Dendritic cell treated with granulocyte-macrophage colony-stimulating factor and Interleukin-4, amounts not matched to agents 40 ng/mL and 50 ng/mL, for 4 days (primary cell): ENCODE results near the gene EIF4G3.
"Not testable (repeated sequence)": the region's sequence is repeated elsewhere in the genome, so short reads cannot be mapped to it uniquely, and the experiment has no call there.

ENCODE experiments used
- H3K27ac Mint-ChIP-seq: one replicate; pipeline ENCODE4 v1.8.0; 2022; ENCODE audit warnings: mild to moderate bottlenecking, mixed read lengths
- H3K27me3 Mint-ChIP-seq: one replicate; pipeline ENCODE4 v1.8.0; 2022; ENCODE audit warnings: mild to moderate bottlenecking, mixed read lengths
- H3K36me3 Mint-ChIP-seq: one replicate; pipeline ENCODE4 v1.8.0; 2022; ENCODE audit warnings: low read depth, mixed read lengths
- H3K4me1 Mint-ChIP-seq: one replicate; pipeline ENCODE4 v1.8.0; 2022; ENCODE audit warnings: low read depth, mixed read lengths
- H3K4me3 Mint-ChIP-seq: one replicate; pipeline ENCODE4 v1.8.0; 2022; ENCODE audit warnings: mild to moderate bottlenecking, moderate library complexity, mixed read lengths
- H3K9me3 Mint-ChIP-seq: one replicate; pipeline ENCODE4 v1.8.0; 2022; ENCODE audit warnings: mixed read lengths
- intact Hi-C: fragments of 100-400 bp; cut with micrococcal nuclease; formaldehyde crosslinking; loops from one replicate; pipeline ENCODE4 v1.15.0; 2022

Gene EIF4G3

DNA sequence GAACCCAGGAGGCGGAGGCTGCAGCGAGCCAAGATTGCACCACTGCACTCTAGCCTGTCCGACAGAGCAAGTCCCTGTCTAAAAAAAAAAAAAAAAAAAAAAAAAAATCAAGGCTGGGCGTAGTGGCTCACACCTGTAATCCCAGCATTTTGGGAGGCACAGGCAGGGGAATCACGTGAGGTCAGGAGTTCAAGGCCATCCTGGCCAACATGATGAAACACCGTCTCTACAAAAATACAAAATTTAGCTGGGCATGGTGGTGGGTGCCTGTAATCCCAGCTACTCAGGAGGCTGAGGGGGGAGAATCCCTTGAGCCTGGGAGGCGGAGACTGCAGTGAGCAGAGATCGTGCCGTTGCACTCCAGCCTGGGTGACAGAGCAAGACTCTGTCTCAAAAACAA is 387.1 kb downstream of the EIF4G3 start:
- H3K9me3 Mint-ChIP-seq, intact Hi-C loops, H3K27me3 Mint-ChIP-seq: not testable (repeated sequence)

DNA sequence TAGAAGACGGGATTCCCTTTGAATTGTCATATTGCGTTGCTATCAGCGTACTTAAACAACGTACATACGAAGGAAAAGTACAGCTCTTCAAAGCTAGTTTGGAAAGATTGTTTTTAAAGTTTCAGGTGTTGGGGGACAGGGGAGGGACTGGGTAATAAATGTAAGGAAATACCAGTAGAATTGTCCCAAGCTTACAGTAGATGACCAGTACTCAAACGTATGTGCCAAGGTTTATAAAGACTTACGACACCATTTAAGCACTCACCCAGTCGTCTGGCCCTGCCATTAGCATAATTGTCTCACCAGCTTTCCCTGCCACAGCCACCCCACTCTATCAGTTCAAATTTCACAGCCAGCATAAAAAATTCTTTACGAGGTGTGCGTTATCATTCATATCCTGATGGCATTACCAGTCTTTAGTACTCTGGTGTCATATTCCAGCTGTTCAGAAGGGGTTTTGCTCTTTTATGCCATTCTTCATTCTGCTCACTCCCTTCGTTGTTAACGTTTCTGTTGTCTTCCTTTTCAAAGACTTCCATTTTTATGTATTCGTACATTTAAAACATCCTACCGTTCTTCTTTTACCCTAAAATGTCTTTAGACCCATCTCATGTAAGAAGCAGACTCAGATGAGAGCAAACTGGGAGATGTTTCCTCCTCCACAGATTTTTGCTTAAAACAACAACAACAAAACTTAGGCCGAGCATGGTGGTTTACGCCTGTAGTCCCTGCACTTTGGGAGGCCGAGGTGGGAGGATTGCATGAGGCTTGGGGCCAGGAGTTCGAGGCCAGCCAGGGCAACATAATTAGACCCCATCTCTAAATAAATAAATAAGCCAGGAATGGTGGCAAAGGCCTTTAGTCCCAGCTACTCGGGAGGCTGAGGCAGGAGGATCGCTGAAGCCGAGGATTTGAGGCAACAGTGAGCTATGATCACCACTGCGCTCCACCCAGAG is 388.6 kb downstream of the EIF4G3 start:
- peaks cover 25% of the 10 kb centered on the region for H3K4me1 Mint-ChIP-seq
- peaks cover 14% of the 10 kb centered on the region for H3K36me3 Mint-ChIP-seq

More for the DNA sequence above, 387.1 kb downstream of the EIF4G3 start:
- H3K4me3 Mint-ChIP-seq, H3K27ac Mint-ChIP-seq: not testable (repeated sequence)
- H3K4me1 Mint-ChIP-seq, result peaks cover 21% of the 10 kb centered on the region
- peaks cover 14% of the 10 kb centered on the region for H3K36me3 Mint-ChIP-seq

DNA sequence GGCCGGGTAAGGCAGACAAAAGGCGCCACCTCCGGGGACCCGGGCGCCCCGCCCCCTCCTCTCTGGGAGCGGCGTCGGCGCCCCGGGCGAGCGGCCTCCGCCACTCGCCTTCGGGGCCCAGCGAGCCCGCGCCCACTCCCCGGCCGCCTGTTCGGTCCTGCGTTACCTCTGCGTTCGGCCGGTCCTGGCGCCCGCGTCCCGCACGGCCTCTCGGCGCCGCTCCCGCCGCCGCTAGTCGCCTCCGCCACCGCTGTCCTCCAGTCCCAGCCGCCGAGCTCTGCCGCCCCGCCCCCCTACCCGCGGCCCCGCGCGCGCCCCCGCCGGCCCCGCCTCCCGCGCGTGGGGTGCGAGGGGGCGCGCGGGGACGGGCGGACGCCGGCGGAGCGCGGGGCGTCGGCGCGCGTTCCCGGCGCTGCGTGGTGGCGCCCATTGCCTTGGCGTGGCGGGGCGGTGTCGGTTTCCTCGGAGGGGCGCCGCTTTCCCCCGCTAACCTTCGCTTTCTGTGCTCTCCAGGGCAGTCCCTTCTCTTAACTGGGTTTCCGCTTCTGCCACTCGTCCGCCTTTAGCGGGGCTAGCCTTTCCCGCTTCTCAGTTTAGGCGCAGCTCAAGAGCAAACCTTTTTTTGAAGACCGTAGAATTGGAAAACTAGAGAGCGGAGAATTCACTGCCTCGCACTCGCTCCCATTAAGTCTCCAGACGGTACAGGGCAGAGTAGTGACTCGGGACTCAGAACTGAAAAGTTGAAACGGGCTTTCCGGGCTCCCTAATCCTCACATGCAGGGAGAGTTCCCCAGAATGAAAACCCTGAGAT is 389.5 kb downstream of the EIF4G3 start, which contains the start of gene HP1BP3:
HP1BP3 (minus strand) TSS at position 279 of the 811 bp plus-strand sequence. CDS start 6,867 bp downstream, outside the sequence.
- Mint-ChIP-seq H3K4me1 (peaks cover 28% of the 10 kb centered on the region), H3K9me3 (no peaks in the 10 kb centered on the region), H3K36me3 (peaks cover 14% of the 10 kb centered on the region), H3K27ac (peak within 1 kb of the TSS; percentile 96), H3K4me3 (peak within 1 kb of the TSS; percentile 100), H3K27me3 (no peaks in the 10 kb centered on the region)
- intact Hi-C loops, result no loop called here

More for the DNA sequence above, 388.6 kb downstream of the EIF4G3 start:
- no peaks in the 10 kb centered on the region for H3K9me3 Mint-ChIP-seq
- no peaks in the 10 kb centered on the region for H3K27me3 Mint-ChIP-seq
- intact Hi-C loops, result no loop called here
- peak overlapping the region; percentile 96 for H3K27ac Mint-ChIP-seq
- H3K4me3 Mint-ChIP-seq, result peak overlapping the region; percentile 100

DNA sequence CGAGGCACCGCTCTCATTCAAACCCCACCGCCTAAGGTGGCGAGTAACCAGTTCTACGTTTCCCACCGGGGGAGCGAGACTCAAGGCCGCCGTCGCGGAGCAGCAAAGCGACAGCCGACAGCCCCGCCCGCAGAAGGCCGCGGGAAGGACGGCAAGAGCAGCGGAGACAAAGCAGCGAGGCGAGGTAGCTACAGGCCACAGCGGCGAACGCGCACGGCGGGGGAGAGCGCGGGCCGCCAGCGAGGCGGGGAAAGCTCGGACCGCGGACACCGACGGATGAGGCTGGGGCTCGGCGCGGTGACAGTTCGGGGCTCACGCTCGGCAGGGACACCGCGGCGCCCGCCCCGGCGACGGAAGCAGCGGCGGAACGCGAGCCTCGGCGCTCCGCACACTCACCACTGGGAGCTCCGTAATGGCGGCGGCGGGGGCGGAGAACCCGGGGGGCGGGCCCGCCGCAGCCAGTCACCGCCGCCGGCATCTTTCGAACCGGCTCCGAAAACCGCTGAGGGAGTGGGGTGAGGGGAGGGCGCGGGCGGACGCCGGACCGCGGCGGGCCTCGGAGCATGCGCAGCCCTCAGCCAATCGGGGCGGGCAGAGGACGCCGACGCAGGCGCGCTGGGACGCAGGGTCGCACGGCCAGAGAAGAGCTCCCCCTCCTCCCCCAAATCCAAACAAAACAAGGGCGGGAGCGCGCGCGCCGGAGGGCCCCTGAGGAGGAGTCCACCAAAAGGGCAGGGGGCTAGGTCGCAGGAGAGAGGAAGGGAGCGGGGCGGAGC is 390.3 kb downstream of the EIF4G3 start:
- no peaks in the 10 kb centered on the region for H3K9me3 Mint-ChIP-seq
- peak overlapping the region; percentile 100 for H3K4me3 Mint-ChIP-seq
- peaks cover 31% of the 10 kb centered on the region for H3K4me1 Mint-ChIP-seq
- intact Hi-C loops, result no loop called here
- peak overlapping the region; percentile 96 for H3K27ac Mint-ChIP-seq
- H3K27me3 Mint-ChIP-seq, result no peaks in the 10 kb centered on the region
- peaks cover 14% of the 10 kb centered on the region for H3K36me3 Mint-ChIP-seq

DNA sequence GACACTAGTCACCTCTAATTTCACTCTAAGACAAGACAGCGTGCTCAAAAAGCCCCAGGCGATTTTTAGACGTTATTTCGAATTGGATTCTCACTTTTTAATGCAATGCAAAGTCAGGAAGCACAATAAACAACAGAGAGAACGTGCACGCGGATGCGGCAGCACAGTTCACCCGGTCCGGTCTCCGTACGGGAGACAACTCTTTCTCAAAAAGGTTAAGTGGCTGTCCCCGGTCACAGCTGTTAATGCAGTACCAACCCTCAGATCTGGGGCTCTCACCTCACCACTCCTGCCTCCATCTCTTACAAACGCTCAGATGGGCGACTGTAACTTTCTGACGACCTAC is 390.8 kb downstream of the EIF4G3 start:
- Mint-ChIP-seq H3K4me1 (peaks cover 36% of the 10 kb centered on the region), H3K27me3 (no peaks in the 10 kb centered on the region), H3K27ac (peak overlapping the region; percentile 96), H3K36me3 (peaks cover 14% of the 10 kb centered on the region), H3K4me3 (peak overlapping the region; percentile 100), H3K9me3 (no peaks in the 10 kb centered on the region)
- intact Hi-C loops, result no loop called here

DNA sequence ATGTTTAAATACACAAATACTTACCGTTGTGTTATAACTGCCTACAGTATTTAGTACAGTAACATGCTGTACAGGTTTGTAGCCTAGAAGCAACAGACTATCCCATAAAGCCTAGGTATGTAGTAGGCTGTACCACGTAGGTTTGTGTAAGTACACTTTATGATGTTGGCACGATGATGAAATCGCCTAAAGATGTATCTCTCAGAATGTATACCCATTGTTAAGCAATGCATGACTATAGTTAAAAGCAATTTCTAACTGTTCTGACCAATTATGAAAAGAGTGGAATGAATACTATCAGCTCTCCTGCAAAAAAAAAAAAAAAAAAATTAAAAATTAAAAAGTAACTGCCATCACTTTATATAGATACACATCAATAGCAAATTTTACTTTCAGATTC is 401.0 kb downstream of the EIF4G3 start:
- Mint-ChIP-seq H3K4me3 (no peak overlapping the region), H3K9me3 (no peaks in the 10 kb centered on the region), H3K27me3 (no peaks in the 10 kb centered on the region), H3K36me3 (peaks cover 75% of the 10 kb centered on the region), H3K4me1 (peaks cover 8% of the 10 kb centered on the region), H3K27ac (no peak overlapping the region)
- intact Hi-C loops, result no loop called here

DNA sequence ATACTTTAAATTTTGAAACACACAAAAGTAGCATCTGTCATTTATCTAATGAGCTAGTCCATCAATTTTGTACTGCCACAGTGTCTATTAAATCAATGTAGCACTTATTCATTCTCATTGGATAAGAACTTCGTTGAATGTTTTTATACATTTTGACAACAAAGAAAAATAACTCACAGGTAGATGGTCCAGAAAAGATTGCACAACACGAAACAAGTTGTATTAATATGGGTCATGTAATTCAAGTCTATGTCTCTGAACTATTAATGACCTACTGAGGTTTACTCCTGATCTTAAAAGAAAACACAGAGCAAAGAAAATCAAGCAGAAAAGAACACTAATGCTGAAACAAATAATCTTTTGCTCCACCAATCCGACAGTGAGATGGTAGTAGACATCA is 404.9 kb downstream of the EIF4G3 start:
- H3K27me3 Mint-ChIP-seq, result no peaks in the 10 kb centered on the region
- H3K27ac Mint-ChIP-seq, result no peak overlapping the region
- no peak overlapping the region for H3K4me3 Mint-ChIP-seq
- peaks cover 92% of the 10 kb centered on the region for H3K36me3 Mint-ChIP-seq
- intact Hi-C loops, result no loop called here
- no peaks in the 10 kb centered on the region for H3K4me1 Mint-ChIP-seq
- H3K9me3 Mint-ChIP-seq, result no peaks in the 10 kb centered on the region

DNA sequence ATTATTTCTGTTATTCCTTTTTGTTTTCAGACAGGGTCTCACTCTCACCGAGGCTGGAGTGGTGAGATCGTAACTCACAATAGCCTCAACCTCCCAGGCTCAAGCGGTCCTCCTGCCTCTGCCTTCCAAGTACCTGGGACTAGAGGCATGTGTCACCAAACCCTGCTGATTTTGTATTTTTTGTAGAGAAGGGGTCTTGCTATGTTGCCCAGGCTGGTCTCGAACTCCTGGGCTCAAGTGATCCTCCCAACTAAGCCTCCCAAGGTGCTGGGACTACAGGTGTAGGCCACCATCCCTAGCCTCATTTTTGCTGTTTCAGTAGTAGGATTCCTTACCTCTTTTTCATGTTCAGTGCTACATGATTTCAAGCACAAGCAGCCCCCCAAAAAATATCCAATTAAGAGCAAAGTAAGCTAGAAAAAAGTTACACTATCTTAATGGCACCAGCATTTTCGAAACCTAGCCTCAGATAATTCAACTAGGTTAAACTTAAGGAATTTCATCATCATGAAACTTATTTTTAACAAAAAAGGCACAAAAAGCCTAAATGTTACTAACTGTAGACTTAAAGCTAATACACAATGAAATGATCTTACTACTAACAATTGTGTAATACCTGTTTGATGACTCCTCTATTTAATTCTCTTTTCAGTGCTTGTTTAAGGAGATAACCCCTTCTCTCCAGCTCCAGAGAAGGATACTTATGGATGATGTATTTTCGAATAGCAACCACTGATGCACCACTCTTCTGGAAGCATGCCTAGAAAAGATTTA is 406.2 kb downstream of the EIF4G3 start:
- no peak overlapping the region for H3K4me3 Mint-ChIP-seq
- peaks cover 96% of the 10 kb centered on the region for H3K36me3 Mint-ChIP-seq
- H3K9me3 Mint-ChIP-seq, result no peaks in the 10 kb centered on the region
- no peak overlapping the region for H3K27ac Mint-ChIP-seq
- no peaks in the 10 kb centered on the region for H3K27me3 Mint-ChIP-seq
- intact Hi-C loops, result no loop called here
- H3K4me1 Mint-ChIP-seq, result no peaks in the 10 kb centered on the region

DNA sequence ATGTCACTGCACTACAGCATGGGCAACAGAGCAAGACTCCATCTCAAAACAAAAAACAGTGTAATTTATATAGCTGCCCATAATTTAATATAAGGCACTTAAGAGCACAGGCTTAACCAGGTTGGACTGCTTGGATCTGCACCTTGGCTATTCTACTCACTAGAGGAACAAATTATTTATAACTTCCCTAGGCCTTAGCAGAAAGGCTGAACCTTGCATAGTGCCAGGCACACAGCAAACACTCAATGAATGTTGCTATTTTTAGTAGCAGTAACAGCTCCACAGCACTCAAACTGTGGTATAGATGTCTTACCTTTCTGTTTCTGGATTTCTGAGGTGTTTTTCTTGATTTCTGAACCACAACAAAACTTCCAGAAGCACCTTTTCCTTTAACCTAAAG is 409.4 kb downstream of the EIF4G3 start:
- Mint-ChIP-seq H3K27me3 (no peaks in the 10 kb centered on the region), H3K36me3 (peaks cover 95% of the 10 kb centered on the region), H3K4me1 (no peaks in the 10 kb centered on the region), H3K4me3 (no peak overlapping the region), H3K27ac (no peak overlapping the region), H3K9me3 (no peaks in the 10 kb centered on the region)
- intact Hi-C loops, result no loop called here

DNA sequence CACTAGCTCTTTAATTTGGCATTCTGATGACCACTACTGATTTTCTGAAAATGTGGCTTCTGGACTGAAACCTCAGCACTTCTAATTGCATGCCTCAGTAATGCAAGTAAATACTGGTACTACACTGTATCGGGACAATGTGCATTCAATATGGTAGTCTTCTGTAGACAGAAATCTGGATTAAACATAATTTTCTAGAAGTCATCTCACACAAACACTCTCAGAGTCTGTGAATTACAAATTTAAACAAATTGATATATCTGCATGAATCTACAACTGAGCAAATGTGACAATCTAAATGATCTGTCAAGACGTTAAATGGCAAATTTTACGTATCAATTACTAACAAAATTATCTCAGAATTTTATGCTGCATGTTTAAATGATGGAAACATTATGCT is 413.3 kb downstream of the EIF4G3 start:
- Mint-ChIP-seq H3K27ac (no peak overlapping the region), H3K4me1 (no peaks in the 10 kb centered on the region), H3K9me3 (no peaks in the 10 kb centered on the region), H3K36me3 (peaks cover 95% of the 10 kb centered on the region), H3K27me3 (no peaks in the 10 kb centered on the region), H3K4me3 (no peak overlapping the region)
- intact Hi-C loops, result no loop called here

DNA sequence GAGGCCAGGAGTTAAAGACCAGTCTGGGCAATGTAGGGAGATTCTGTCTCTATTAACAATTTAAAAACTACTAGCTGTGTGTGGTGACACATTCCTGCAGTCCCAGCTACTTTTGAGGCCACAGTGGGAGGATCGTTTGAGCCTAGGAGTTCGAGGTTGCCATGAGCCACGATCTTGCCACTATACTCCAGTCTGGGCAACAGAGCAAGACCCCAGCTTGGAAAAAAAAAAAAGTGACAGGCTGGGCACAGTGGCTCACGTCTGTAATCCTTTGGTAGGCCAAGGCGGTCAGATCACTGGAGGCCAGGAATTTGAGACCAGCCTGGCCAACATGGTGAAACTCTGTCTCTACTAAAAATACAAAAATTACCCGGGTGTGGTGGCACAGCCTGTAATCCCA is 416.4 kb downstream of the EIF4G3 start:
- Mint-ChIP-seq H3K9me3 (no peaks in the 10 kb centered on the region), H3K4me1 (no peaks in the 10 kb centered on the region), H3K36me3 (peaks cover 95% of the 10 kb centered on the region), H3K27ac (no peak overlapping the region), H3K4me3 (no peak overlapping the region), H3K27me3 (no peaks in the 10 kb centered on the region)
- intact Hi-C loops, result no loop called here
